Occipital lobe (tissue), 2 donors: ENCODE data around the gene STX8. TPM values are rescaled to one million over a fixed set of nuclear protein-coding genes. Genes with fewer than 3 reads are reported as not detected.
"Not testable (repeated sequence)": the region's sequence is repeated elsewhere in the genome, so short reads cannot be mapped to it uniquely, and the experiment has no call there.

ENCODE experiments used
- DNase-seq: peaks from one replicate; lab custom pipeline; 2025; lab: John Stamatoyannopoulos, UW
- total RNA-seq: library from RNA; depleted of rRNA; stranded (reverse); fragments of >200 nt; gene quantifications from one replicate; pipeline ENCODE4 v1.2.3, GENCODE V29; 2014

The STX8 gene
- total RNA-seq, 1 donor from 2014 or later, result 42.9 TPM

GRCh38 chr17:9406046-9406606 is 169.5 kb downstream of the STX8 start:
- no peak for DNase-seq

- DNase-seq, result no peak
These were observed 172.4 kb downstream of the STX8 start for GRCh38 chr17:9403257-9403656.

GRCh38 chr17:9402590-9403199 is 172.9 kb downstream of the STX8 start:
- no peak for DNase-seq

GRCh38 chr17:9401434-9401833 is 174.2 kb downstream of the STX8 start:
- no peak for DNase-seq

GRCh38 chr17:9389111-9389527 is 186.5 kb downstream of the STX8 start:
- DNase-seq, result no peak

- DNase-seq, result no peak
These were observed 189.2 kb downstream of the STX8 start for GRCh38 chr17:9386401-9386800.

- DNase-seq, result no peak
These were observed 191.8 kb downstream of the STX8 start for GRCh38 chr17:9383826-9384225.

GRCh38 chr17:9382626-9383025 is 193.0 kb downstream of the STX8 start:
- no peak for DNase-seq

GRCh38 chr17:9381068-9381467 is 194.6 kb downstream of the STX8 start:
- DNase-seq, result no peak

GRCh38 chr17:9380361-9380760 is 195.3 kb downstream of the STX8 start:
- DNase-seq, result no peak

- not testable (repeated sequence) for DNase-seq
These were observed 199.4 kb downstream of the STX8 start for GRCh38 chr17:9376177-9376576.

GRCh38 chr17:9371019-9371418 is 204.6 kb downstream of the STX8 start:
- no peak for DNase-seq

GRCh38 chr17:9370467-9370866 is 205.2 kb downstream of the STX8 start:
- no peak for DNase-seq

GRCh38 chr17:9368631-9369030 is 207.0 kb downstream of the STX8 start:
- DNase-seq, result no peak

GRCh38 chr17:9367156-9367555 is 208.5 kb downstream of the STX8 start:
- DNase-seq, result no peak

GRCh38 chr17:9364837-9365430 is 210.7 kb downstream of the STX8 start:
- DNase-seq, result no peak

GRCh38 chr17:9363440-9364350 is 211.9 kb downstream of the STX8 start:
- DNase-seq, result no peak

GRCh38 chr17:9361188-9361955 is 214.2 kb downstream of the STX8 start:
- no peak for DNase-seq

GRCh38 chr17:9360677-9361081 is 214.9 kb downstream of the STX8 start:
- no peak for DNase-seq

GRCh38 chr17:9356488-9356911 is 219.1 kb downstream of the STX8 start:
- DNase-seq, result peak; percentile 36

- DNase-seq, result no peak
These were observed 219.8 kb downstream of the STX8 start for GRCh38 chr17:9355846-9356245.
